ENCODE data around the gene TAF7.
"Not testable (repeated sequence)": the region's sequence is repeated elsewhere in the genome, so short reads cannot be mapped to it uniquely, and the experiment has no call there.

Gene TAF7

GRCh38 chr5:141320225-141321169 is at the start of gene TAF7:
TAF7 (minus strand) TSS chr5:141320784; CDS start chr5:141320044, 740 bp downstream.
- peak; percentile 91 for DNase-seq (ENCODE audit: low read depth, low spot score)

- no peak for DNase-seq (ENCODE audit: low read depth, low spot score)
Observed at GRCh38 chr5:141366016-141366896, 45.7 kb upstream of the TAF7 start.

- no peak for DNase-seq (ENCODE audit: low read depth, low spot score)
Observed at GRCh38 chr5:141363952-141364660, 43.5 kb upstream of the TAF7 start, which contains the start of gene PCDHGA5. PCDHGA5 (plus strand) TSS chr5:141364162; CDS start chr5:141364331, 169 bp downstream.

- DNase-seq (ENCODE audit: low read depth, low spot score) = no peak
Observed at GRCh38 chr5:141362719-141363118, 42.1 kb upstream of the TAF7 start.

- DNase-seq (ENCODE audit: low read depth, low spot score) = no peak
Observed at GRCh38 chr5:141360685-141361084, 40.1 kb upstream of the TAF7 start.

GRCh38 chr5:141359790-141360426 is 39.3 kb upstream of the TAF7 start, which contains the start of gene PCDHGB2:
PCDHGB2 (plus strand) TSS chr5:141359994; CDS start chr5:141360136, 142 bp downstream.
- no peak for DNase-seq (ENCODE audit: low read depth, low spot score)

- DNase-seq (ENCODE audit: low read depth, low spot score) = no peak
Observed at GRCh38 chr5:141356950-141357349, 36.4 kb upstream of the TAF7 start.

- DNase-seq (ENCODE audit: low read depth, low spot score) = no peak
Observed at GRCh38 chr5:141356133-141356532, 35.5 kb upstream of the TAF7 start.

GRCh38 chr5:141355641-141356040 is 35.1 kb upstream of the TAF7 start:
- DNase-seq (ENCODE audit: low read depth, low spot score) = no peak

- no peak for DNase-seq (ENCODE audit: low read depth, low spot score)
Observed at GRCh38 chr5:141354900-141355469, 34.4 kb upstream of the TAF7 start, which contains the start of gene PCDHGA4. PCDHGA4 (plus strand) TSS chr5:141355021; CDS start chr5:141355108, 87 bp downstream.

GRCh38 chr5:141351591-141351990 is 31.0 kb upstream of the TAF7 start:
- no peak for DNase-seq (ENCODE audit: low read depth, low spot score)

- DNase-seq (ENCODE audit: low read depth, low spot score) = no peak
Observed at GRCh38 chr5:141349917-141350619, 29.5 kb upstream of the TAF7 start, which contains the start of gene PCDHGB1. PCDHGB1 (plus strand) TSS chr5:141350099; CDS start chr5:141350261, 162 bp downstream.

- not testable (repeated sequence) for DNase-seq (ENCODE audit: low read depth, low spot score)
Observed at GRCh38 chr5:141346017-141346416, 25.4 kb upstream of the TAF7 start.

GRCh38 chr5:141345327-141345726 is 24.7 kb upstream of the TAF7 start:
- no peak for DNase-seq (ENCODE audit: low read depth, low spot score)

GRCh38 chr5:141343953-141344463 is 23.4 kb upstream of the TAF7 start:
- DNase-seq (ENCODE audit: low read depth, low spot score) = no peak

GRCh38 chr5:141343242-141343952 is 22.8 kb upstream of the TAF7 start, which contains the start of gene PCDHGA3:
PCDHGA3 (plus strand) TSS chr5:141343829; CDS start chr5:141344034, 205 bp downstream.
- no peak for DNase-seq (ENCODE audit: low read depth, low spot score)

GRCh38 chr5:141342773-141343172 is 22.2 kb upstream of the TAF7 start:
- no peak for DNase-seq (ENCODE audit: low read depth, low spot score)

GRCh38 chr5:141340781-141341354 is 20.3 kb upstream of the TAF7 start:
- DNase-seq (ENCODE audit: low read depth, low spot score) = not testable (repeated sequence)

Data from smooth muscle cell of the brain vasculature (primary cell).